ENCODE data around the gene DUOXA2. TPM values are rescaled to one million over a fixed set of nuclear protein-coding genes. Genes with fewer than 3 reads are reported as not detected.

DUOXA2 gene
- total RNA-seq, 1 experiment from 2014 or later: not detected

DNA sequence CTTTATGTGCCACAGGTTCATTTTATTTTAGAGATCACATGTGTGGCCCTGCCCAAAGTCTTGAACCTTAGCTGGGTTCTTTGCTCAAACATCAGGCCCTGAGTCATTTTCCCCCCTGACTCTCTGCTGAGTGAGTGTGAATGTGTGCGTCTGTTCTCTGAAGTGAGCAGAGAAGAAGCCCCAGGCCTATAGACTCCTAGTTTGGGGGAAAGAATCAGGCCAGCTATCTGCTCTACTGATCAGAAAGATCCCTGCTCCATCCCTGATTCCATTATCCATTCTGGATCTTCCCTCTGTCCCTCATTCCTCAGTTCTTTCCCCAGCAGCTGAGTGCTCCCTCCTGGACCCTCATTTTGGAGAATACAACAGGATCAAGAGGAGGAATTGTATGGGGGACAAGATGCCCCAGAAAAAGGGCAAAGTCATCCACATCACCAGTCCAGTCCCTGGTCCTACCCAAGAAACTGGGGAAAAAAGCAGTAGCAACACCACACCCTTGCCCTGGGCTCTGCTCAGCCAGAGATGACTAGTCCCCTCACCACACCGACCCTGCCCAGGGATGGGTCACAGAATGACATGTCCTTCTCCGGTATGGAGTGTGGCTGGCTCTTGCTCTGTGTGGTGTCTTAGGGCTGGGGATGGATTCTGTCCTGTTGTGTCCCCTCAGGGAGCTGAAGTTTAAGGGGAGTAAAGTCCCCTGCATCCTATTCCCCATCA is 18.9 kb downstream of the DUOXA2 start:
- ChIA-PET POLR2A (no interaction called here), CTCF (interaction anchor here (1.8 to 11.0 kb wide), 2 partner anchors 18 to 30 kb away, joined by 12 to 231 read pairs; partner anchors contain the start of genes DUOX2 and DUOXA2)
- DNase-seq (ENCODE audit: low spot score): no peak
- Mint-ChIP-seq H3K27ac (no peak overlapping the region), H3K27me3 (ENCODE audit: low read depth) (peaks cover 91% of the 10 kb centered on the region), H3K4me3 (no peak overlapping the region), H3K9me3 (no peaks in the 10 kb centered on the region), H3K36me3 (no peaks in the 10 kb centered on the region), H3K4me1 (peaks cover 15% of the 10 kb centered on the region)
- ATAC-seq: no peak
- TF ChIP-seq ZBTB21 (CRISPR knock-in tag; IDR thresholded peaks at IDR 0.05; ENCODE audit: borderline replicate concordance) (no peak), ATF1 (CRISPR knock-in tag; IDR thresholded peaks at IDR 0.05) (no peak), AR (CRISPR knock-in tag; IDR thresholded peaks at IDR 0.05) (no peak), TCF7 (CRISPR knock-in tag; IDR thresholded peaks at IDR 0.05; ENCODE audit: low read depth) (no peak), ZNF532 (CRISPR knock-in tag; IDR thresholded peaks at IDR 0.05; ENCODE audit: borderline replicate concordance) (no peak), ZNF317 (CRISPR knock-in tag; IDR thresholded peaks at IDR 0.05; ENCODE audit: borderline replicate concordance, low read depth) (no peak), GTF2I (CRISPR knock-in tag; conservative IDR thresholded peaks at IDR 0.05) (no peak), EMX1 (CRISPR knock-in tag; IDR thresholded peaks at IDR 0.05) (no peak), HMGXB4 (CRISPR knock-in tag; IDR thresholded peaks at IDR 0.05) (no peak), JAZF1 (CRISPR knock-in tag; IDR thresholded peaks at IDR 0.05) (no peak), ZNF121 (CRISPR knock-in tag; IDR thresholded peaks at IDR 0.05) (no peak), ZNF416 (CRISPR knock-in tag; IDR thresholded peaks at IDR 0.05) (no peak), SMAD3 (CRISPR knock-in tag; IDR thresholded peaks at IDR 0.05; ENCODE audit: borderline replicate concordance) (no peak), ETV6 (CRISPR knock-in tag; IDR thresholded peaks at IDR 0.05) (no peak)
- TF ChIP-seq, protein P1, sequence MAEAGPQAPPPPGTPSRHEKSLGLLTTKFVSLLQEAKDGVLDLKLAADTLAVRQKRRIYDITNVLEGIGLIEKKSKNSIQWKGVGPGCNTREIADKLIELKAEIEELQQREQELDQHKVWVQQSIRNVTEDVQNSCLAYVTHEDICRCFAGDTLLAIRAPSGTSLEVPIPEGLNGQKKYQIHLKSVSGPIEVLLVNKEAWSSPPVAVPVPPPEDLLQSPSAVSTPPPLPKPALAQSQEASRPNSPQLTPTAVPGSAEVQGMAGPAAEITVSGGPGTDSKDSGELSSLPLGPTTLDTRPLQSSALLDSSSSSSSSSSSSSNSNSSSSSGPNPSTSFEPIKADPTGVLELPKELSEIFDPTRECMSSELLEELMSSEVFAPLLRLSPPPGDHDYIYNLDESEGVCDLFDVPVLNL (CRISPR knock-in tag; IDR thresholded peaks at IDR 0.05; ENCODE audit: borderline replicate concordance, low read depth): no peak
- TF ChIP-seq, protein P2, sequence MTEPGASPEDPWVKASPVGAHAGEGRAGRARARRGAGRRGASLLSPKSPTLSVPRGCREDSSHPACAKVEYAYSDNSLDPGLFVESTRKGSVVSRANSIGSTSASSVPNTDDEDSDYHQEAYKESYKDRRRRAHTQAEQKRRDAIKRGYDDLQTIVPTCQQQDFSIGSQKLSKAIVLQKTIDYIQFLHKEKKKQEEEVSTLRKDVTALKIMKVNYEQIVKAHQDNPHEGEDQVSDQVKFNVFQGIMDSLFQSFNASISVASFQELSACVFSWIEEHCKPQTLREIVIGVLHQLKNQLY (CRISPR knock-in tag; IDR thresholded peaks at IDR 0.05): no peak
- TF ChIP-seq, protein P3, sequence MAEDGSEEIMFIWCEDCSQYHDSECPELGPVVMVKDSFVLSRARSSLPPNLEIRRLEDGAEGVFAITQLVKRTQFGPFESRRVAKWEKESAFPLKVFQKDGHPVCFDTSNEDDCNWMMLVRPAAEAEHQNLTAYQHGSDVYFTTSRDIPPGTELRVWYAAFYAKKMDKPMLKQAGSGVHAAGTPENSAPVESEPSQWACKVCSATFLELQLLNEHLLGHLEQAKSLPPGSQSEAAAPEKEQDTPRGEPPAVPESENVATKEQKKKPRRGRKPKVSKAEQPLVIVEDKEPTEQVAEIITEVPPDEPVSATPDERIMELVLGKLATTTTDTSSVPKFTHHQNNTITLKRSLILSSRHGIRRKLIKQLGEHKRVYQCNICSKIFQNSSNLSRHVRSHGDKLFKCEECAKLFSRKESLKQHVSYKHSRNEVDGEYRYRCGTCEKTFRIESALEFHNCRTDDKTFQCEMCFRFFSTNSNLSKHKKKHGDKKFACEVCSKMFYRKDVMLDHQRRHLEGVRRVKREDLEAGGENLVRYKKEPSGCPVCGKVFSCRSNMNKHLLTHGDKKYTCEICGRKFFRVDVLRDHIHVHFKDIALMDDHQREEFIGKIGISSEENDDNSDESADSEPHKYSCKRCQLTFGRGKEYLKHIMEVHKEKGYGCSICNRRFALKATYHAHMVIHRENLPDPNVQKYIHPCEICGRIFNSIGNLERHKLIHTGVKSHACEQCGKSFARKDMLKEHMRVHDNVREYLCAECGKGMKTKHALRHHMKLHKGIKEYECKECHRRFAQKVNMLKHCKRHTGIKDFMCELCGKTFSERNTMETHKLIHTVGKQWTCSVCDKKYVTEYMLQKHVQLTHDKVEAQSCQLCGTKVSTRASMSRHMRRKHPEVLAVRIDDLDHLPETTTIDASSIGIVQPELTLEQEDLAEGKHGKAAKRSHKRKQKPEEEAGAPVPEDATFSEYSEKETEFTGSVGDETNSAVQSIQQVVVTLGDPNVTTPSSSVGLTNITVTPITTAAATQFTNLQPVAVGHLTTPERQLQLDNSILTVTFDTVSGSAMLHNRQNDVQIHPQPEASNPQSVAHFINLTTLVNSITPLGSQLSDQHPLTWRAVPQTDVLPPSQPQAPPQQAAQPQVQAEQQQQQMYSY (CRISPR knock-in tag; IDR thresholded peaks at IDR 0.05): no peak
